HUDEP-2 (cell line): ENCODE measurements around the gene UNC13B.
"Not testable (repeated sequence)": the region's sequence is repeated elsewhere in the genome, so short reads cannot be mapped to it uniquely, and the experiment has no call there.

ENCODE experiments used
- DNase-seq, 76 experiments: peaks; one replicate each; lab custom pipeline; 2025; ENCODE audit not compliant: unreplicated experiment in 76 of 76; lab: John Stamatoyannopoulos, UW

UNC13B gene

GRCh38 chr9:35161713-35162604 is at the start of gene UNC13B:
TSS of gene UNC13B (plus strand) at chr9:35162009. CDS start at chr9:35162284, 275 bp downstream.
- DNase-seq: peak in 63 of 76 experiments; percentile 7 to 87 (median 71)

- peak in 14 of 76 experiments; percentile 1 to 39 (median 11) for DNase-seq
Observed at GRCh38 chr9:35112257-35113020, 49.4 kb upstream of the UNC13B start.

- DNase-seq: peak in 74 of 76 experiments; percentile 35 to 92 (median 82)
Observed at GRCh38 chr9:35114113-35114839, 47.5 kb upstream of the UNC13B start.

GRCh38 chr9:35114840-35115628 is 46.8 kb upstream of the UNC13B start:
- peak in 49 of 76 experiments; percentile 1 to 62 (median 23) for DNase-seq

GRCh38 chr9:35115680-35116538 is 45.9 kb upstream of the UNC13B start, which contains the start of gene ATOSB:
TSS of gene ATOSB (minus strand) at chr9:35115862. CDS start at chr9:35108274, 7,588 bp downstream.
- DNase-seq: peak in 75 of 76 experiments; percentile 61 to 98 (median 95)

- DNase-seq: peak in 1 of 76 experiments; percentile 56
Observed at GRCh38 chr9:35116539-35116897, 45.3 kb upstream of the UNC13B start.

GRCh38 chr9:35116898-35117551 is 44.8 kb upstream of the UNC13B start:
- DNase-seq: peak in 71 of 76 experiments; percentile 33 to 90 (median 74)

GRCh38 chr9:35134920-35135319 is 26.9 kb upstream of the UNC13B start:
- DNase-seq: no peak

- no peak for DNase-seq
Observed at GRCh38 chr9:35135988-35136387, 25.8 kb upstream of the UNC13B start.

- DNase-seq: no peak
Observed at GRCh38 chr9:35136866-35137265, 24.9 kb upstream of the UNC13B start.

GRCh38 chr9:35140093-35140492 is 21.7 kb upstream of the UNC13B start:
- no peak for DNase-seq

GRCh38 chr9:35142037-35142436 is 19.8 kb upstream of the UNC13B start:
- no peak for DNase-seq

- not testable (repeated sequence) for DNase-seq
Observed at GRCh38 chr9:35147941-35148563, 13.8 kb upstream of the UNC13B start.

GRCh38 chr9:35152926-35153325 is 8.9 kb upstream of the UNC13B start:
- DNase-seq: no peak

- no peak for DNase-seq
Observed at GRCh38 chr9:35156781-35157180, 5.0 kb upstream of the UNC13B start.

GRCh38 chr9:35157836-35158235 is 4.0 kb upstream of the UNC13B start:
- not testable (repeated sequence) for DNase-seq

- DNase-seq: no peak
Observed at GRCh38 chr9:35158501-35159280, 3.1 kb upstream of the UNC13B start.
